NCI-H748 treated with DMSO at 0.1 percent for 48 hours (cell line): Measurements from ENCODE around the gene ARHGAP26.
A peak's percentile ranks its signal among the peaks of the same experiment; 100 is the strongest.

Source experiments
- DNase-seq: peaks from one replicate; lab custom pipeline; 2025; lab: John Stamatoyannopoulos, UW

ARHGAP26 gene

GRCh38 chr5:143063175-143063970 lies 293.2 kb downstream of the ARHGAP26 start:
- no peak for DNase-seq

- DNase-seq: no peak
Measured at GRCh38 chr5:143064218-143064641, 294.1 kb downstream of the ARHGAP26 start.

- DNase-seq: no peak
Measured at GRCh38 chr5:143064676-143065075, 294.5 kb downstream of the ARHGAP26 start.

GRCh38 chr5:143065185-143065965 lies 295.2 kb downstream of the ARHGAP26 start:
- no peak for DNase-seq

- no peak for DNase-seq
Measured at GRCh38 chr5:143065996-143066522, 295.9 kb downstream of the ARHGAP26 start.

- DNase-seq: peak; percentile 39
Measured at GRCh38 chr5:143066556-143067281, 296.5 kb downstream of the ARHGAP26 start.

GRCh38 chr5:143068712-143069111 lies 298.5 kb downstream of the ARHGAP26 start:
- no peak for DNase-seq

GRCh38 chr5:143071927-143072326 lies 301.8 kb downstream of the ARHGAP26 start:
- DNase-seq: no peak

- no peak for DNase-seq
Measured at GRCh38 chr5:143072734-143073133, 302.6 kb downstream of the ARHGAP26 start.

GRCh38 chr5:143073766-143074165 lies 303.6 kb downstream of the ARHGAP26 start:
- no peak for DNase-seq

GRCh38 chr5:143074414-143074996 lies 304.3 kb downstream of the ARHGAP26 start:
- no peak for DNase-seq

- DNase-seq: no peak
Measured at GRCh38 chr5:143076377-143076776, 306.2 kb downstream of the ARHGAP26 start.

- no peak for DNase-seq
Measured at GRCh38 chr5:143077453-143078103, 307.4 kb downstream of the ARHGAP26 start.

- DNase-seq: no peak
Measured at GRCh38 chr5:143078313-143078712, 308.1 kb downstream of the ARHGAP26 start.

GRCh38 chr5:143078971-143079370 lies 308.8 kb downstream of the ARHGAP26 start:
- no peak for DNase-seq

GRCh38 chr5:143080407-143080806 lies 310.2 kb downstream of the ARHGAP26 start:
- DNase-seq: no peak

GRCh38 chr5:143080982-143081381 lies 310.8 kb downstream of the ARHGAP26 start:
- no peak for DNase-seq

- DNase-seq: no peak
Measured at GRCh38 chr5:143083006-143083405, 312.8 kb downstream of the ARHGAP26 start.

GRCh38 chr5:143084407-143084806 lies 314.2 kb downstream of the ARHGAP26 start:
- no peak for DNase-seq

- DNase-seq: no peak
Measured at GRCh38 chr5:143085319-143085917, 315.2 kb downstream of the ARHGAP26 start.

GRCh38 chr5:143086546-143086907 lies 316.4 kb downstream of the ARHGAP26 start:
- no peak for DNase-seq
